ENCODE results near the gene CASZ1. TPM values are rescaled to one million over a fixed set of nuclear protein-coding genes. Genes with fewer than 3 reads are reported as not detected.

The CASZ1 gene
- total RNA-seq, 1 experiment from 2014 or later: 15.2 TPM

DNA sequence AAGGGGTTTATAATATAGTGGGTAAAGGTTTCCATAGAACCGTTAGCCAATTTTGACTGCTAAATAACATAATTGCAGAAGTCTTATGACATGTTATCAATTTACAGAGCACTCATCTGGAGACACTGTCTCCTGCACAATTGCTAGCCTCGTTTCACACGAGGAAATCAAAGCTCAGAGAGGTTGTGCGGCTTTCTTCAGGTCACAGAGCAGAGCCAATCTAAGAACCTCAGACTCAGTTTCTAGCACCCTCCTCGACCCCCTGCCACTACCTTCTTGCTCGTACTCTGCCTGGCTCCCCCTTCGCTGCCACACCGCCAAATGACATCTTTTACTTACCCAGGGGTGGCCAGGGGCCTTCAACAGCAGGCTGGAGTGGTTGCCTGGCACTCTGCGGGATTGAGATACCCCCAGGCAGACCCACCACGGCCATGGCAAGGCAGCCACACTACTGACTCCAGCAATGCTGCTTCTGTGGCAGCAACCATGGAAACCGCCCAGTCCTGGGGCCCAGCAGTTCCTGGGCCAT lies 16.0 kb upstream of the CASZ1 start:
- Histone ChIP-seq H3K36me3 (ENCODE audit: low read depth) (no peaks in the 10 kb centered on the region), H3F3A (ENCODE audit: insufficient read depth, low read depth) (no peaks in the 10 kb centered on the region), H3K9me2 (ENCODE audit: insufficient read depth) (no peaks in the 10 kb centered on the region), H4K20me1 (ENCODE audit: insufficient read depth) (no peaks in the 10 kb centered on the region), H3K9me3 (ENCODE audit: insufficient read depth, low read depth) (no peaks in the 10 kb centered on the region), H3K4me3 (no peak overlapping the region), H2AFZ (no peak overlapping the region), H3K4me1 (replicated peaks; ENCODE audit: insufficient read depth) (no peaks in the 10 kb centered on the region), H3K4me2 (no peak overlapping the region), H3K27ac (no peak overlapping the region), H3K79me2 (ENCODE audit: low read depth) (no peaks in the 10 kb centered on the region), H3K27me3 (ENCODE audit: insufficient read depth, low read depth) (no peaks in the 10 kb centered on the region; the same call in 1 of the 2 replicates)
- ChIA-PET CTCF (no interaction called here), POLR2A (ENCODE audit: unreplicated experiment) (no interaction called here)
- no peak for DNase-seq
- BruUV-seq (replicated peaks): no TSS peak
- TF ChIP-seq CTCF (conservative IDR thresholded peaks at IDR 0.05): no peak
- no peak for TF ChIP-seq EZH2 (IDR thresholded peaks at IDR 0.05; ENCODE audit: low read depth)
- intact Hi-C loops (cut with micrococcal nuclease; ENCODE audit: unreplicated experiment): no loop called here

- Histone ChIP-seq H3K9me2 (ENCODE audit: insufficient read depth) (no peaks in the 10 kb centered on the region), H3K9me3 (ENCODE audit: insufficient read depth, low read depth) (no peaks in the 10 kb centered on the region), H3K4me2 (no peak overlapping the region), H3K4me1 (replicated peaks; ENCODE audit: insufficient read depth) (peaks cover 14% of the 10 kb centered on the region), H4K20me1 (ENCODE audit: insufficient read depth) (no peaks in the 10 kb centered on the region), H2AFZ (no peak overlapping the region), H3K79me2 (ENCODE audit: low read depth) (no peaks in the 10 kb centered on the region), H3K27ac (no peak overlapping the region), H3F3A (ENCODE audit: insufficient read depth, low read depth) (no peaks in the 10 kb centered on the region; the same call in 1 of the 2 replicates), H3K4me3 (no peak overlapping the region), H3K27me3 (ENCODE audit: insufficient read depth, low read depth) (no peaks in the 10 kb centered on the region; the same call in 1 of the 2 replicates), H3K36me3 (ENCODE audit: low read depth) (no peaks in the 10 kb centered on the region)
- ChIA-PET POLR2A (ENCODE audit: unreplicated experiment) (no interaction called here), CTCF (no interaction called here)
- TF ChIP-seq CTCF (conservative IDR thresholded peaks at IDR 0.05) (no peak), EZH2 (IDR thresholded peaks at IDR 0.05; ENCODE audit: low read depth) (no peak)
- DNase-seq: no peak
- intact Hi-C loops (cut with micrococcal nuclease; ENCODE audit: unreplicated experiment): no loop called here
- BruUV-seq (replicated peaks): no TSS peak
These were observed 12.0 kb upstream of the CASZ1 start for GRCh38 chr1:10808441-10808840.

DNA sequence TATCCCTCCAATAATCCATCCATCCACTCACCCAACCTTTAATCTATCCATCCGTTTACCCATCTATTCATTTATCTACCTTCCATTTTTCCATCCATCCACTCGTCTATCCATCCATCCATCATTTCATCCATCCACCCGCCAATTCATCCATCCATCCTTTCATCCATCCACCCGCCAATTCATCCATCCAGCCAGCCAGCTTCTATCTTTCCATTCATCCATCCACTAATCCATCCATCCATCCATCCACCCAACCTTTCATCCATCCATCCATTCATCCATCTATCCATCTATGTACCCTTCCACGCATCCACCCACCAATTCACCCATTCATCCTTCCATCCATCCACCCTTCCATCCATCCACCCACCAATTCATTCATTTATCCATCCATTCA lies 10.5 kb upstream of the CASZ1 start:
- Histone ChIP-seq H3F3A (ENCODE audit: insufficient read depth, low read depth) (no peaks in the 10 kb centered on the region; the same call in 1 of the 2 replicates), H3K27ac (no peak overlapping the region), H3K36me3 (ENCODE audit: low read depth) (no peaks in the 10 kb centered on the region), H3K27me3 (ENCODE audit: insufficient read depth, low read depth) (no peaks in the 10 kb centered on the region; the same call in 1 of the 2 replicates), H3K9me3 (ENCODE audit: insufficient read depth, low read depth) (no peaks in the 10 kb centered on the region), H3K9me2 (ENCODE audit: insufficient read depth) (no peaks in the 10 kb centered on the region), H3K4me1 (replicated peaks; ENCODE audit: insufficient read depth) (peaks cover 14% of the 10 kb centered on the region), H2AFZ (no peak overlapping the region), H3K79me2 (ENCODE audit: low read depth) (no peaks in the 10 kb centered on the region), H4K20me1 (ENCODE audit: insufficient read depth) (no peaks in the 10 kb centered on the region), H3K4me3 (no peak overlapping the region), H3K4me2 (no peak overlapping the region)
- ChIA-PET CTCF (no interaction called here), POLR2A (ENCODE audit: unreplicated experiment) (no interaction called here)
- no TSS peak for BruUV-seq (replicated peaks)
- TF ChIP-seq EZH2 (IDR thresholded peaks at IDR 0.05; ENCODE audit: low read depth) (no peak), CTCF (conservative IDR thresholded peaks at IDR 0.05) (no peak)
- intact Hi-C loops (cut with micrococcal nuclease; ENCODE audit: unreplicated experiment): no loop called here
- no peak for DNase-seq

Measured in PC-9 (cell line).